Heart left ventricle (tissue), 16 donors: ENCODE measurements around the gene SLC13A3. TPM values are rescaled to one million over a fixed set of nuclear protein-coding genes. Genes with fewer than 3 reads are reported as not detected.

Experiments
- ATAC-seq, 4 donors: fragments of 200-7000 bp; cut with Tn5 transposase; one replicate each; pipeline ENCODE4 v1.9.1; 2020 to 2022; ENCODE audit warnings: moderate library complexity in 4 of 4, mild to moderate bottlenecking in 3 of 4, moderate number of reproducible peaks in 1 of 4
- DNase-seq, 5 donors: peaks; one replicate each; pipeline ENCODE4 v3.0.0-alpha.2; 2020
- H3K27ac ChIP-seq, 12 donors: fragments of 200-600 bp; sonication (generic) in 4 of 12; one replicate each; pipeline versions ENCODE4 v1.5.0 to v1.8.0; 2016 to 2022; ENCODE audit warnings: mild to moderate bottlenecking in 2 of 12
- H3K27me3 ChIP-seq, 9 donors: fragments of 200-600 bp; sonication (generic) in 2 of 9; one replicate each; pipeline versions ENCODE4 v1.5.1 to v1.8.0; 2016 to 2022; ENCODE audit warnings: mild to moderate bottlenecking in 3 of 9
- H3K36me3 ChIP-seq, 9 donors: fragments of 200-600 bp; sonication (generic) in 2 of 9; one replicate each; pipeline versions ENCODE4 v1.5.0 to v1.8.0; 2018 to 2022; ENCODE audit warnings: mild to moderate bottlenecking in 2 of 9
- H3K4me1 ChIP-seq, 12 donors: fragments of 200-600 bp; sonication (generic) in 4 of 12; one replicate each; pipeline versions ENCODE4 v1.5.0 to v1.8.0; 2016 to 2022; ENCODE audit warnings: mild to moderate bottlenecking in 3 of 12
- H3K4me3 ChIP-seq, 12 donors: fragments of 200-600 bp; sonication (generic) in 4 of 12; one replicate each; pipeline versions ENCODE4 v1.5.0 to v1.8.0; 2017 to 2022; ENCODE audit warnings: mild to moderate bottlenecking in 9 of 12, moderate library complexity in 4 of 12
- H3K9me3 ChIP-seq, 12 donors: fragments of 200-600 bp; sonication (generic) in 4 of 12; one replicate each; pipeline versions ENCODE4 v1.5.0 to v1.8.0; 2016 to 2022; ENCODE audit warnings: mild to moderate bottlenecking in 1 of 12
- POLR2A ChIP-seq, 2 donors: fragments of 450-650 bp; IDR thresholded peaks; one replicate each; pipeline ENCODE4 v1.6.1; 2017; ENCODE audit warnings: antibody characterized with exemption in 2 of 2, mild to moderate bottlenecking in 2 of 2, moderate library complexity in 2 of 2
- WGBS, 4 donors: extraction: QIAGEN DNeasy Blood & Tissue Kit in 2 of 4; methylation state at CpG; one replicate each; pipeline versions ENCODE4 v1.1.5 to v1.1.7; 2013 to 2018; 5-methylcytosine and 5-hydroxymethylcytosine counted together
- intact Hi-C, 10 donors: fragments of 100-400 bp; cut with DNase I; formaldehyde crosslinking; loops; one replicate each; pipeline versions ENCODE4 v1.11.1 to v1.14.2; 2022
- polyA plus RNA-seq, 2 donors: library from polyadenylated mRNA; stranded (reverse); fragments of 200-250 nt; gene quantifications; one replicate each; pipeline ENCODE4 v1.2.3, GENCODE V29; 2013
- total RNA-seq, 9 donors: library from RNA; depleted of rRNA in 2 of 9; stranded (reverse); fragments of >200 nt in 2 of 9; fragmentation: NEBNext Ultra II Directional in 3 of 9; extraction: Animal tissue kit (Norgen Biotek cat#: 25700) in 3 of 9; gene quantifications; one replicate each; pipeline versions ENCODE4 v1.1.0 to v1.2.4, GENCODE V29; 2016 to 2023
- TF ChIP-seq, protein P1 (sequence below), 12 donors: fragments of 200-600 bp; sonication (generic) in 4 of 12; IDR thresholded peaks; one replicate each; pipeline versions ENCODE4 v1.5.0 to v1.8.0; 2018 to 2022; ENCODE audit warnings: antibody characterized with exemption in 12 of 12, mild to moderate bottlenecking in 5 of 12
- donor health status: ischemic (EF 13 %, LVEDD 7.1; RV severe dilation, severe dysfunction).
- donor health status: healthy with polysubstance abuse.
- donor health status: DM: no; HTN: yes; CAD: no.
- donor health status: DM: no; HTN: no; CAD: no.
- donor health status: ischemic (EF 25% LVEDD 6.9; RV normal size, moderate dysfunction).
- donor health status: ischemic (EF 25% LVEDD 5.7; RV mildly dilated, moderate dysfunction).
- donor health status: healthy.
- donor health status: DM: yes; HTN: yes; CAD: no.
- donor health status: ischemic (EF 35%, LVEDD 5.7; RV mildly dilated, moderate dysfunction).
- donor health status: nonischemic (EF 11% LVEDD 7.7; RV severe dilation, severe dysfunction).
- donor health status: DM: yes; HTN: yes; CAD: no.
- donor health status: PGD.
- donor health status: ischemic (EF 29% LVEDD 5.4; RV normal size, mild dysfunction).
- donor health status: nonischemic (EF 23%, LVEDD 6.1; RV moderate dilation, normal function).

The SLC13A3 gene
- total and polyA plus RNA-seq, 11 donors, result 0.13 to 2.6 (median 0.54) TPM

DNA sequence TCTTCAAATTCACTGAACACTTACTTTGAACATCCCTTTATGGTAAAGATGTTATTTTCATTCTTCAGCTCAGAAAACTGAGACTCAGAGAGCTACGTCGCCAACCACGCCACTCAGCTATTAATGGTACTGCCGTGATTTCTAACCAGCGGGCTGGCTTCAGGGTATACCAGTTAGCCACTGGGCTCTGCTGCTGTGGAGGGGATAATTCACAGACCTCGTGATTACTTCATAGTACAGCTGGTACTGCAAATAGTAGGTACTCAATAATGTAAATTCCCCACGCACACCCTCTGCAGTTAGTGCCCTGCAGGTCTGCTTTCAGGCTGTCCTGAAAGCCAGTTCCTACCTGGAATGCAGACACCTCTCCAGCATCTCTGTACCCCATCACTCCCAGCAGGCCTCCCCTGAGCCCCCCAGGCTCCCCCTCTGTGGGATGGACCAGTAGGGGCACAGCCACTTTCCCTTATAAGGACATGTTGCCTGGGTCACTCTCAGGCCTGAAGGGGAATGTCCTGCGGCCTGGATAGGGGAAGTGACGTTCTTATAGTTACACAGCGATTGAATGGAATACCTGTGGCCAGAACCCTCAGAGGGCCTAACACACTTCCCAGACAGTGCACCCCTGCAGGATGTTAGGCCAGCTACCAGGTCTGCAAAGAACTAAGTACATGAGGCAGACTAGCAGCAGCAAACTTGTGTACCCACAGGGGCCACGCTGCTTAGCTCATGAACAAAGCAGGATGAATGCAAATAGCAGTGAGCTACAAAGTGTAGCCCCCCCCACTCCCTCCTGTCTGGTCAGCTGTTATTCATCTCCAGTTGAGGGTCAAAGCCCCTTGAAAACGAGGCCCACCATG is 99.5 kb downstream of the SLC13A3 start:
- Histone ChIP-seq H3K27me3 (peaks cover 0 to 2% (median 0%) of the 10 kb centered on the region in 9 donors), H3K4me1 (peaks cover 0 to 19% (median 0%) of the 10 kb centered on the region in 12 donors), H3K36me3 (no peaks in the 10 kb centered on the region), H3K9me3 (no peaks in the 10 kb centered on the region), H3K4me3 (no peak overlapping the region), H3K27ac (no peak overlapping the region)
- TF ChIP-seq POLR2A (IDR thresholded peaks at IDR 0.05), result no peak
- TF ChIP-seq, protein P1, sequence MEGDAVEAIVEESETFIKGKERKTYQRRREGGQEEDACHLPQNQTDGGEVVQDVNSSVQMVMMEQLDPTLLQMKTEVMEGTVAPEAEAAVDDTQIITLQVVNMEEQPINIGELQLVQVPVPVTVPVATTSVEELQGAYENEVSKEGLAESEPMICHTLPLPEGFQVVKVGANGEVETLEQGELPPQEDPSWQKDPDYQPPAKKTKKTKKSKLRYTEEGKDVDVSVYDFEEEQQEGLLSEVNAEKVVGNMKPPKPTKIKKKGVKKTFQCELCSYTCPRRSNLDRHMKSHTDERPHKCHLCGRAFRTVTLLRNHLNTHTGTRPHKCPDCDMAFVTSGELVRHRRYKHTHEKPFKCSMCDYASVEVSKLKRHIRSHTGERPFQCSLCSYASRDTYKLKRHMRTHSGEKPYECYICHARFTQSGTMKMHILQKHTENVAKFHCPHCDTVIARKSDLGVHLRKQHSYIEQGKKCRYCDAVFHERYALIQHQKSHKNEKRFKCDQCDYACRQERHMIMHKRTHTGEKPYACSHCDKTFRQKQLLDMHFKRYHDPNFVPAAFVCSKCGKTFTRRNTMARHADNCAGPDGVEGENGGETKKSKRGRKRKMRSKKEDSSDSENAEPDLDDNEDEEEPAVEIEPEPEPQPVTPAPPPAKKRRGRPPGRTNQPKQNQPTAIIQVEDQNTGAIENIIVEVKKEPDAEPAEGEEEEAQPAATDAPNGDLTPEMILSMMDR (IDR thresholded peaks at IDR 0.05), result no peak
- DNase-seq, result no peak
- ATAC-seq, result no peak
- intact Hi-C loops, result no loop called here
- WGBS, 4 donors, result 76 to 81% (median 78%) methylated on average over 10 to 12 of the region's 12 CpGs

DNA sequence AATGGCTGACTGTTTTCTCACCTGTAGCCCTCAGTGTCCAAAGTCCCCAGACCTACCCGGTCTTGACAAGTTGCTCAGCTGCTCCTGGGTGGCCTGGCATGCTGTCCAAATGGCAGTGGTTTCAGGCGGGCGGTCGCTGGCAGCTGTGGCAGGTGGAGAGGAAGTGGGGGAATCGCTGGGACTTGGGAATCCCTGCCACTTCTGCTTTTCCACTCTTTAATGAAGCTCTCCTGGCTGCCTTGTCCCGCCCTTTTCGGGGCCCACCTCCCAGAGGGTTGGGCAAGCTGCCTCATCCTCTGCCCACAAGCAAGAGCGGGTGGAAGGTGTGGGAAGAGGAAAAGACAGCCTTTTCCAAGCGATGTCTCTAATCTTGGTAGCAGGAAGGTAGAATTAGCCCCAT is 100.8 kb downstream of the SLC13A3 start, which contains the start of gene OCSTAMP:
TSS of gene OCSTAMP (minus strand) at position 194 of the 400 bp plus-strand sequence. CDS start at position 100, 94 bp downstream.
- Histone ChIP-seq H3K9me3 (no peaks in the 10 kb centered on the region), H3K27me3 (peaks cover 0 to 7% (median 0%) of the 10 kb centered on the region in 9 donors), H3K4me3 (no peak within 1 kb of the TSS), H3K4me1 (peaks cover 0 to 24% (median 0%) of the 10 kb centered on the region in 12 donors), H3K36me3 (no peaks in the 10 kb centered on the region), H3K27ac (no peak within 1 kb of the TSS)
- ATAC-seq (no peak), DNase-seq (no peak)
- intact Hi-C loops, result no loop called here
- WGBS, 4 donors, result 69 to 77% (median 73%) methylated on average over 9 of the region's 9 CpGs
- TF ChIP-seq POLR2A (IDR thresholded peaks at IDR 0.05), result no peak
- TF ChIP-seq, protein P1 (IDR thresholded peaks at IDR 0.05), result no peak

DNA sequence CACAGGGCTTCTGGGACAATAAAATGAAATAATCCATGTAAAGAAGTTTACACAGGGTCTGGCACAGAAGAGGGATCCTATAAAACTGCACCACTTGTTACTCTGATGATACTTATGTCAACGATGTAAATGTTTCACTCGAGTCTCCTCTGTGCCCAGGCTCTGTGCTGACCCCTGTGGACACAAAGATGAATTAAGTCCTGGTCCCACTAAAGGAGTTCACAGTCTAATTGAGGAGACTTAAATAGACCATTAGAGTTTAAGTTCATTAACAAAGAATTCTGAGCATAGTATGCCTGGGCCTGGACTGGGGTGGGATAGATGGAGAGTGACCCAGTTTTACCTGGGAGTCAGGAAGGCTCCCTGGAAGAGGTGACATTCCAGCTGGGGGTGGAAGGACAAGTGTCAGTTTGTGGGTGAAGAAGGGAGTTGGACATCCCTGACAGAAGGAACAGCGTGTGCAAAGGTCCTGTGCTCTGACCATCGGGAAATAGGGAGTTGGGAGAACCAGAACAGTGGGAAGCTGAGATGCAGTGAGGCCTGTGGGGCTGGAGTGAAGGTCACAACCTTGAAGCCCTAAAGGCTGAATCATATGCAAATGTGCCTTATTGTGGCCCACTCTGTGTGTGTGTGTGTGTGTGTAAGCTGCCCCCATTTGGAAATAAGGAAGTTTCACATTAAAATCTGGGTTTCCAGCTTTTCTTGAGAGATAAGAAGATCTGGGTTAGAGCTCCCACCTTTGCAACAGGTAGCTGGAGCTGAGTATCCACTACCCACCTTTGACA is 101.9 kb downstream of the SLC13A3 start:
- TF ChIP-seq POLR2A (IDR thresholded peaks at IDR 0.05), result no peak
- TF ChIP-seq, protein P1 (IDR thresholded peaks at IDR 0.05), result no peak
- Histone ChIP-seq H3K27me3 (peaks cover 0 to 11% (median 0%) of the 10 kb centered on the region in 9 donors), H3K27ac (no peak overlapping the region), H3K4me1 (peaks cover 0 to 32% (median 0%) of the 10 kb centered on the region in 12 donors), H3K9me3 (no peaks in the 10 kb centered on the region), H3K36me3 (no peaks in the 10 kb centered on the region), H3K4me3 (no peak overlapping the region)
- 87 to 90% (median 88%) methylated on average over 4 of the region's 4 CpGs for WGBS, 4 donors
- DNase-seq (no peak), ATAC-seq (no peak)
- intact Hi-C loops, result no loop called here

DNA sequence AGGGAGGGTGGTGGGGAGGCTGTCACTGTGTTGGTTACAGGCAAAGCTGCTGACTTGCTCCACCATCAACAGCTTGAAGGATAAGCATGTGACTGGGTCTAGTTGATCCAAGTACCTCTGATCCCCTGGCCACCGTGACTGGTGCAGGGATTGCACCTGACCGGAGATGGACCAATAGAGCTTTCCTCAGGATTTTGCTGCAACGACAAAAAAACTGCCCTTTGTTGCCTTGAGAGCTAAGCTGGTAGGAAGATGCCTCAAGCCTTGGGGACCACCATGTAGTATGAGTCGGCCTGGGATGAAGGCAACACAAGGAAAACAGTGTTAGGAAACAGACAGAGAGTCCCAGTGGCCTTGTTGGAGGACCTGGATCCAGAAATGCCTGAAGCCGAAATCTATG is 102.6 kb downstream of the SLC13A3 start:
- no peak for ATAC-seq
- H3K27me3 ChIP-seq, result peaks cover 0 to 15% (median 0%) of the 10 kb centered on the region in 9 donors
- H3K36me3 ChIP-seq, result no peaks in the 10 kb centered on the region

More for the DNA sequence above, 102.6 kb downstream of the SLC13A3 start:
- Histone ChIP-seq H3K27ac (no peak overlapping the region), H3K4me3 (no peak overlapping the region), H3K4me1 (peaks cover 0 to 32% (median 0%) of the 10 kb centered on the region in 12 donors), H3K9me3 (no peaks in the 10 kb centered on the region)
- no peak for DNase-seq
- TF ChIP-seq, protein P1 (IDR thresholded peaks at IDR 0.05), result no peak
- TF ChIP-seq POLR2A (IDR thresholded peaks at IDR 0.05), result no peak
- WGBS, 4 donors, result 78 to 88% (median 82%) methylated on average over 5 of the region's 5 CpGs
- intact Hi-C loops, result no loop called here
